ENCODE measurements around the gene ZNF41. TPM values are rescaled to one million over a fixed set of nuclear protein-coding genes. Genes with fewer than 3 reads are reported as not detected.
"Not testable (repeated sequence)": the region's sequence is repeated elsewhere in the genome, so short reads cannot be mapped to it uniquely, and the experiment has no call there.

ZNF41 gene
- total RNA-seq, 1 experiment from 2014 or later: 6.6 TPM

GRCh38 chrX:47515941-47516665, 33.1 kb upstream of the ZNF41 start:
- no peak for DNase-seq
- Histone ChIP-seq H3K9me3 (no peaks in the 10 kb centered on the region), H3K36me3 (ENCODE audit: control insufficient read depth, insufficient read depth, low read length) (no peaks in the 10 kb centered on the region), H3K4me1 (no peaks in the 10 kb centered on the region), H3K27me3 (replicated peaks; ENCODE audit: control insufficient read depth, insufficient read depth, low read length) (no peaks in the 10 kb centered on the region), H3K4me3 (ENCODE audit: low read depth, low read length) (no peak overlapping the region)
- H3K27me3 Mint-ChIP-seq (ENCODE audit: insufficient read depth, unreplicated experiment): no peaks in the 10 kb centered on the region
- H3K9me3 Mint-ChIP-seq (ENCODE audit: unreplicated experiment): no peaks in the 10 kb centered on the region
- H3K4me1 Mint-ChIP-seq (ENCODE audit: low read depth, unreplicated experiment): no peaks in the 10 kb centered on the region
- no TSS peak for BruUV-seq (replicated peaks)
- no peak overlapping the region for H3K4me3 Mint-ChIP-seq (ENCODE audit: unreplicated experiment)
- peaks cover 6% of the 10 kb centered on the region for H3K36me3 Mint-ChIP-seq (ENCODE audit: insufficient read depth, unreplicated experiment)
- POLR2A ChIA-PET: no interaction called here
- no peak overlapping the region for H3K27ac Mint-ChIP-seq (ENCODE audit: unreplicated experiment)
- CTCF ChIA-PET: no interaction called here
- intact Hi-C loops (cut with micrococcal nuclease; ENCODE audit: unreplicated experiment): no loop called here
- no peak for TF ChIP-seq CTCF (IDR thresholded peaks at IDR 0.05; ENCODE audit: insufficient read depth in 1 of 2, low read depth in 1 of 2, low read length in 1 of 2, severe bottlenecking in 1 of 2, unreplicated experiment in 1 of 2)

- Histone ChIP-seq H3K27me3 (replicated peaks; ENCODE audit: control insufficient read depth, insufficient read depth, low read length) (no peaks in the 10 kb centered on the region), H3K4me3 (ENCODE audit: low read depth, low read length) (no peak overlapping the region), H3K4me1 (no peaks in the 10 kb centered on the region), H3K36me3 (ENCODE audit: control insufficient read depth, insufficient read depth, low read length) (no peaks in the 10 kb centered on the region), H3K9me3 (no peaks in the 10 kb centered on the region)
- Mint-ChIP-seq H3K4me3 (ENCODE audit: unreplicated experiment) (no peak overlapping the region), H3K4me1 (ENCODE audit: low read depth, unreplicated experiment) (no peaks in the 10 kb centered on the region), H3K36me3 (ENCODE audit: insufficient read depth, unreplicated experiment) (peaks cover 6% of the 10 kb centered on the region), H3K9me3 (ENCODE audit: unreplicated experiment) (no peaks in the 10 kb centered on the region), H3K27ac (ENCODE audit: unreplicated experiment) (no peak overlapping the region), H3K27me3 (ENCODE audit: insufficient read depth, unreplicated experiment) (no peaks in the 10 kb centered on the region)
- intact Hi-C loops (cut with micrococcal nuclease; ENCODE audit: unreplicated experiment): no loop called here
- no TSS peak for BruUV-seq (replicated peaks)
- ChIA-PET CTCF (no interaction called here), POLR2A (no interaction called here)
- DNase-seq: no peak
- no peak for TF ChIP-seq CTCF (IDR thresholded peaks at IDR 0.05; ENCODE audit: insufficient read depth in 1 of 2, low read depth in 1 of 2, low read length in 1 of 2, severe bottlenecking in 1 of 2, unreplicated experiment in 1 of 2)
Observed at GRCh38 chrX:47514533-47515235, 31.7 kb upstream of the ZNF41 start.

GRCh38 chrX:47513034-47513965, 30.3 kb upstream of the ZNF41 start:
- H3K36me3 ChIP-seq (ENCODE audit: control insufficient read depth, insufficient read depth, low read length); CTCF ChIA-PET; H3K4me1 Mint-ChIP-seq (ENCODE audit: low read depth, unreplicated experiment); H3K9me3 ChIP-seq; H3K4me3 Mint-ChIP-seq (ENCODE audit: unreplicated experiment); H3K27me3 ChIP-seq (replicated peaks; ENCODE audit: control insufficient read depth, insufficient read depth, low read length); H3K27ac Mint-ChIP-seq (ENCODE audit: unreplicated experiment); intact Hi-C loops (cut with micrococcal nuclease; ENCODE audit: unreplicated experiment); H3K27me3 Mint-ChIP-seq (ENCODE audit: insufficient read depth, unreplicated experiment); H3K4me1 ChIP-seq; H3K36me3 Mint-ChIP-seq (ENCODE audit: insufficient read depth, unreplicated experiment); DNase-seq; H3K9me3 Mint-ChIP-seq (ENCODE audit: unreplicated experiment); BruUV-seq (replicated peaks); H3K4me3 ChIP-seq (ENCODE audit: low read depth, low read length): not testable (repeated sequence)
- POLR2A ChIA-PET: interaction anchor here (0.6 to 0.7 kb wide), 2 partner anchors 12 to 42 kb away, joined by 5 to 9 read pairs; no protein-coding TSS in a partner anchor

- H3K27ac Mint-ChIP-seq (ENCODE audit: unreplicated experiment); H3K9me3 ChIP-seq; H3K9me3 Mint-ChIP-seq (ENCODE audit: unreplicated experiment); H3K4me3 Mint-ChIP-seq (ENCODE audit: unreplicated experiment); H3K36me3 ChIP-seq (ENCODE audit: control insufficient read depth, insufficient read depth, low read length); CTCF ChIA-PET; H3K4me3 ChIP-seq (ENCODE audit: low read depth, low read length); H3K36me3 Mint-ChIP-seq (ENCODE audit: insufficient read depth, unreplicated experiment); BruUV-seq (replicated peaks); H3K27me3 ChIP-seq (replicated peaks; ENCODE audit: control insufficient read depth, insufficient read depth, low read length); H3K4me1 ChIP-seq; intact Hi-C loops (cut with micrococcal nuclease; ENCODE audit: unreplicated experiment); POLR2A ChIA-PET; H3K27me3 Mint-ChIP-seq (ENCODE audit: insufficient read depth, unreplicated experiment); H3K4me1 Mint-ChIP-seq (ENCODE audit: low read depth, unreplicated experiment); DNase-seq: not testable (repeated sequence)
Observed at GRCh38 chrX:47512383-47512782, 29.4 kb upstream of the ZNF41 start.
